ENCODE measurements around the gene R3HDM2. TPM values are rescaled to one million over a fixed set of nuclear protein-coding genes. Genes with fewer than 3 reads are reported as not detected.
"Not testable (repeated sequence)": the region's sequence is repeated elsewhere in the genome, so short reads cannot be mapped to it uniquely, and the experiment has no call there.

R3HDM2 gene
- total RNA-seq, 2 donors from 2014 or later = 47.6 to 66.5 TPM

DNA sequence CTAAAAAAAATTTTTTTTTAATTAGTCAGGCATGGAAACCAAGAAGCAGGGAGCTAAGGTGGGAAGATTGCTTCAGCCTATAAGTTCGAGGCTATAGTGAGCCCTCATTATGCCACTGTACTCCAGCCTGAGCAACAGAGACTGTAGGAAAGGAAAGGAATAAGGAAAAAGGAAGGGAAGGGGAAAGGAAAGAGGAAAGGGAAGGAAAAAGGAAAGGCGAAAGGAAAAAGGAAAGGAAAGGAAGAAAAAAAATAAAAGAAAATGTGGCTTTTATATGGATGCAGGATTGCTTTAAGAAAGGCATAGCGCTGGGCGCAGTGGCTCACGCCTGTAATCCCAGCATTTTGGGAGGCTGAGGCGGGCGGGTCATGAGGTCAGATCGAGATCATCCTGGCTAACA lies 70.4 kb downstream of the R3HDM2 start:
- DNase-seq = no peak
- no peak for ATAC-seq
- intact Hi-C loops (cut with DNase I) = no loop called here

DNA sequence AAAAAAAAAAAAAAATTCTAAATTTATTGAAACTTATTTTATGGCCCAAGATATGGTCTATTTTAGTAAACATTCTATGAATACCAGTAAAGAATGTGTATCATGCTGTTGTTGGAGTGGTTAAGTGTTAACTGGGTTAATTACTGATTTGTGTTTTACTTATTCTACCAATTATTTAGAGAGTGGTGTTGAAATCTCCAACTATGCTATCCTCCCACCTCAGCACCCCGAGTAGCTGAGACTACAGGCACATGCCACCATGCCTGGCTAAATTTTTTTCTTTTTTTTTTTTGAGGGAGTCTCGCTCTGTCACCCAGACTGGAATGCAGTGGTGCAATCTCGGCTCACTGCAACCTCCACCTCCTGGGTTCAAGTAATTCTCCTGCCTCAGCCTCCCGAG lies 72.2 kb downstream of the R3HDM2 start:
- intact Hi-C loops (cut with DNase I) = no loop called here
- no peak for DNase-seq
- ATAC-seq = no peak

DNA sequence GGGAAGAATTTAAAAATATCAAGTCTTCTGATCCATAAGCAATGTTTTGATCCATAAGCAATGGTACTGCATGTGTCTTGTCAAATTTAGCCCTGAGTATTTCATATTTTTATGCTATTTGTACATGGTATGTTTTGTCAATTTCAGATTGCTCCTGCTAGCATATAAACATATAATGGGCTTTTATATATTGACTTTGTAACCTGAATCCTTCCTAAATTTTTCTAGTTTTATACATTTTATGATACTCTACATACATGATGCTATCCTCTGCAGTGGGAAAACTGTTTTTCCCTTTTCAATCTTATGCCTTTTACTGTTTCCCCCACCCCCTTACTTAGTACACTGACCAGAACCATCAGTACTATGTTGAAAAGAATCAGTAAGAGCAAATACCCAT lies 75.1 kb downstream of the R3HDM2 start:
- ATAC-seq (no peak), DNase-seq (no peak)
- intact Hi-C loops (cut with DNase I) = no loop called here

DNA sequence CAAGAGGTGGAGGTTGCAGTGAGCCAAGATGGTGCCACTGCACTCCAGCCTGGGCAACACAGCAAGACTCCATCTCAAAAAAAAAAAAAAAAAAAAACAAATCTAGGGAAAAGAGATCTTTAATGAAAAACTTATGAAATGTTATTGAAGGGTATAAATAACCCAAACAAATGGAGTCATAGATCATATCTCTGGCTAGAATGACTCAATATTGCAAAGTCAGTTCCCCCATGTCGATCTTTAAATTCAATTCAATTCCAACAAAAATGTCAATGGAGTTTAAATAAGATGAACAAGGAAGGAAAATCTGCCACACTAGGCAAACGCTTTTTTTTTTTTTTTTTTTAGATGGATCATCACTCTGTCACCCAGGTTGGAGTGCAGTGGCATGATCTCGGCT lies 78.7 kb downstream of the R3HDM2 start:
- no peak for ATAC-seq
- intact Hi-C loops (cut with DNase I) = no loop called here
- no peak for DNase-seq

DNA sequence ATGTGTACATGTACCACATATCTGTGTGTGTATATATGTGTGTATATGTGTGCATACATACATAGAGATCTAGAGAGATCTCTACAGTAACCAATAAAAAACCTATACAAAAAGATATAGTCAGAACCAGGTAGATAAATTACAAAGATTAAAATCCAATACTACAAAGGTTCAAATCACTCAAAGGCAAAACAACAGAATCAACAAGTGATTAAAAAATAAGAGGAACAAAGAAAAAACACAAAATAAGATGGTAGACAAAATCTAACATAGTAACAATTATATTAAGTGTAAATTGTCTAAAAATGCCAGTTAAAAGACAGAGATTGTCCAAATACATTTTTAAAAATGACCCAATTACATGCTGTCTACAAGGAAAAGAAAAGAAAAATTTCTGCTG lies 83.6 kb downstream of the R3HDM2 start:
- DNase-seq = no peak
- intact Hi-C loops (cut with DNase I) = no loop called here

DNA sequence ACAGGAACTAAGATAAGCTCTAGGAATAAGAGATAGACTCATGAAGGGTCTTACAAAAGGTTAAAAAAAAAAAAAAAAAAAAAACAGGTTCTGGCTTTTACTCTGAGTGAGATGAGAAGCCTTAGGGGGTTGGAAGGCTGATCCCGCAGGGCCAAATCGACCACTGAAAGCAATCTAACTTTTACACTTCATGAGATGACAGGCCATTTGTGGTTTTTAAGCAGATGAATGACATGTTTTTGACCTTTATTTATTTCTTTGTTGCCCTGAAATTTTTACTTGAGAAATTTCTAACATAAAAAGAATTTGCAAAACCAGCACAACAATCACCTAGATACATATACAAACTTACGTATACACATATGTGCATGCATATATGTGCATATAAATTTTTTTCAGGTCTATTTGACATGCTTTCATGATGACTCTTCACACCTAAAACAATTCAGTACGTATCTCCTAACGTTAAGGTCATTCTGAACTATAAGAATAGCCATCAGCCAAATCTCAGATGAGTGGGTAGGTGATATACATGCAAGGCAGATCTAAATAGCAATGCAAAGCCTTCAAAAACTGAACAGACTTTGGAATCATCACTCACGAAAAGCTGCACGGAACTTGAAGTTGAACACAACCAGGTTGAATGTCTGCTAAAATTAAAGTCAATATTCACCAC lies 87.0 kb downstream of the R3HDM2 start:
- intact Hi-C loops (cut with DNase I) = no loop called here
- DNase-seq = no peak
- ATAC-seq = no peak

More for the DNA sequence above, 83.6 kb downstream of the R3HDM2 start:
- no peak for ATAC-seq

DNA sequence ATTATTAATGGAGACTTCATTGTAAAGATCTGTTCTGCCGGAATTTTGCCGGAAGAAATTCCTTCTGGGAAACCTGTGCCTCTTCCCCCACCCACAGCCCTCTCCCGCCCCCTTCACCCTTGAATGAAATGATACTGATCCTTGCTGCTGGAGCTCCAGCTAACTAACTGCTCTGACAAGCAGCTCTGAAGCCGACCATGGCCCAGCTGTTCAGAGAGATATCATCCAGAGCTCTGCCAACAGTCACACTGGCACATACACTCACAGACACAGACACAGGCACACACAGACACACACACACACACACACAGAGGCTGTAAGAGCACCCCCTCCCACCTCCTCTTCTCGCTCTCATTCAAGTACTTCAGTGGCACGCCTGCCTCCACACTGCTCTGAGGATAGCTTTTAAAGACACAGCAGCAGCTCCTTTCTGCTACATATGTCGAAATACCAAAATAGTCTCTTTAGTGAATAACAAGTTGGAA lies 88.6 kb downstream of the R3HDM2 start:
- DNase-seq = peak; percentile 28
- intact Hi-C loops (cut with DNase I) = no loop called here
- ATAC-seq = peak; percentile 72 to 82

DNA sequence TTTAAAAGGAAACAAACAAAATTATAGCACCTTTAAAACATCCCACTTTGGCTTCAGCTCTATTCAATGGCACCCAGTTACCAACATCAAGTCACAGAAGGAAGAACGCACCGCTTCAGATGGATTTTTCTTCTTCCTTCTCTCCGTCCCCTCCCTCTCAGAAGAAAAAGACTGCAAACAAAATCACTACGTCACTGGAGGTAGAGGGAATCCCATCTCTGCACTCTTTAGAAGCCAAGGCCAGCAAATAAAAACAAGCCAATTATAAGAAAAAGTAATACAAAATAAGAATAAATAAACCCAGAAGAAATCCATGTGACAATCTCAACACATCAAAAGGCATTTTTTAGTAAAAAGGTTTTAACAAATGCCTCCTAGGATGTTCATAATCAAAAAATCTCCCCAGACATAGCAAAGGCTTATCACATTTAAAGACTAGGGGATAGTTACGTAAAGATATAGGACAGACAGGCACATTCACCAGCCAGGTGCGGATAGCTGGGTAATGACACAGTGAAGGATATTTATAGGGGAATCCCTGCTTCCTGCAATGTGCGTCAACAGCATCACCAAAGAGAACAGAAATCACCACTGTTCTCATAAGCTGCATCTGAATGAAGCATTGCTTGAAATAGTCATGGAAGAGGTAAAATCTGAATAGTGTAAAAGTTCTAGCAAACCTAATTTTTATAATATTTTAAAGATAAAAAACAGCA lies 89.4 kb downstream of the R3HDM2 start:
- intact Hi-C loops (cut with DNase I) = no loop called here
- no peak for ATAC-seq
- no peak for DNase-seq

DNA sequence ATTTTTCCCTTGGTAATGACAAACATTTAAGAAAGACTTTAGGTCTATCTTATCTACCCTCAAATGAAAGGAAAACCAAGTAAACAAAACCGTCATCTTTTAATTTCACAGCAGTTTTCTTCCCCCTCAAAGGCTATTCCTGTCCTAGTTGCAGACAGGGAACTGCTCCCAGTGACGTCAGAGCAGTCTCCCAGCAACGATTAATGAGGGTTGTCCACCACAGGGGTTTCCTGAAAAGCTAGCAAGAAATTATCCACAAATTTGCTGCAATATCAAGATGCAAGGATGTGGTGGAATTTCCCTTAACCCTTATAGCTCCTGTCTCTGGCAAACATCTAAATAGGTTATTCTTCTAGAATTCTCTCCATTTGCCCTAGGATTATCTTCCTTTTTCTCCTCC lies 90.7 kb downstream of the R3HDM2 start:
- intact Hi-C loops (cut with DNase I) = no loop called here
- peak; percentile 76 for DNase-seq
- peak; percentile 79 to 81 for ATAC-seq

DNA sequence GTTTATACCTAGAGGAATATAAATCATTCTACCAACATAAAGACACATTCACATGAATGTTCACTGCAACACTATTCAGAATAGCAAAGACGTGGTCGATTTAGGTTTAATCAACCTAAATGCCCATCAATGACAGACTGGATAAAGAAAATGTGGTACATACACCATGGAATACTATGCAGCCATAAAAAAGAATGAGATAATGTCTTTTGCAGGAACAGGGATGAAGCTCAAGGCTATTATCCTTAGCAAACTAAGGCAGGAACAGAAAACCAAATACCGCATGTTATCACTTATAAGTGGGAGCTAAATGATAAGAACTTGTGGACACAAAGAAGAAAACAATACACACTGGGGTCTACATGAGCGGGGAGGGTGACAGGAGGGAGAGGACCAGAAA lies 94.5 kb downstream of the R3HDM2 start:
- ATAC-seq; DNase-seq; intact Hi-C loops (cut with DNase I): not testable (repeated sequence)

DNA sequence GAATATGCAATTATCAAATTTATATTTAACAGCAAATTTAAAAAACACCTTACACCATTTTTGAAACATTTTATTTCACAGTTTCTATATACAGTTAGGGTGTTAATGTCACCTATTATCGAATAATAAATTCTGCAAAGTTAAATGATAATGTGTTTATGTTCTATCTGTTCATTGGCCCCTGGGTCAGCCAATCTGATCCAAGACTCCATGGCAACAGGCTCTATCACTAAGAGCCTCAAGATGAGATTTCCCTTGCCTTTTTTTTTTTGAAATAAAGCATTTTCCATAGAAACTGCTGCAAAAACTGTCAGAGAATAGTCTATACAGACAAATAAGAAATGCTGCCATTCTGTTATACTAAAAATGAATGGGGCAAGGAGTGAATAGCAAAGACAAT lies 96.6 kb downstream of the R3HDM2 start:
- ATAC-seq (no peak), DNase-seq (no peak)
- intact Hi-C loops (cut with DNase I) = no loop called here

DNA sequence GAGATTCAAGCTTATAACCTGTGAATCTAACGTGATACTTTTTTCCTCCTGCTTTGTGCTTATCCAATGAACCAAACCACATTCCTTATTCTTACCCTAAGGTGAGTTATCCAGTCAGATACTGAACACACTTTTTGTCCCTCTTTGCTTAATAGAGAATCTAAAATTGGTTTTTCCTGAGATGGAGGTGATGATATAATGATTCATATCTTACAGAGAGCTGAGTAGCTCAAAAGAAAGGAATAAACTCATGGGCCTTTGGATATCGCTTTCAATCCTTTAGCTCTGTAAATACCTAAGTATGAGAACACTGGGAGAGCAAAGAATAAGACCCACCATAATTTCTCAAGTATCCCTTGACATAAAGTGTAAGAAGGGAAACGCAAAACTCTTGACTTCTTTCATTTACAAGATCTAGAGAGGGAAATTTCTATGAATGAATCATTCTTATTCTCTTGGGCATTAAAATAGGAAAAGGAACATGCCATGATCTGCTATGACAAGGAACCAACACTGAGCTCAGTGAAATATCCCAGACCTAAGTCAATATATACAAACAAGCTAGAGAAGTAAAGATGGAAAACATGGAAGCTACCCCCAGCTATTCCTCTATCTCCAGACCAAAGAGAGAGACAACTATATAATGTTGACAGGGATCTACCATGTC lies 98.1 kb downstream of the R3HDM2 start:
- DNase-seq (no peak), ATAC-seq (no peak)
- intact Hi-C loops (cut with DNase I) = no loop called here

DNA sequence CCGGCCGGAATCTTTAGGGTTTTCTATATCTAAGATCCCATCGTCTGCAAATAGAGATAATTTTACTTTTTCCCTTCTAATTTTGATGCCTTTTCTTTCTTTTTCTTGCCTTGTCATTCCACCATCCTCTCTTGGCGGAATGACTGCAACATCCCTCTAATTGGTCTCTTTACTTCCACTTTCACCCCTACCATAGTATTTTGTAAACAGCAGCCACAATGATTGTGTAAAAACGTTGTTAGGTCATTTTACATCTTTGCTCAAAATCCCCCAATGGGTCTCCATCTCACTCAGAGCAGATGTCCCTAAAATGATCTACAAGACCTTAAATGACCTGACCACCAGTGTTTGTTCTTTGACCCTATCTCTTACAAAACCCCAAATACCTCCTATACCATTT lies 99.9 kb downstream of the R3HDM2 start:
- ATAC-seq (no peak), DNase-seq (no peak)
- intact Hi-C loops (cut with DNase I) = no loop called here

DNA sequence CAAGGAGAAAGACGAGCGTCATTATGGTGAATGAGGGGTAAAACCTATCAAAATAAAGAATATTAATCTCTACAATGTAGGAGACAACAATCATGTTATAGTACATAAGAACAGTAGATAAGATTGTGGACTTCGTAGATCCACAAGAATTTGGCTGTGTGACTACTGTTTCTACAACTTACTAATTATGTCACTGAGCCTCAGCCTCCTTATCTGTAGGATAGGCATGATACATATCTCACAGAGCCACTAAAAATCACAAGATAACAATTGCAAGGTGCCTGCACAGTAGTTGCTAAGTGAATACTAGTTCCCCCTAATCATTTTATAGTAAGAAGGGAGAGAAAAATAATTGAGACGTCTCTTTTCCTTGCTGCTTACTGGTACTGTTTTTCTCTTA lies 101.6 kb downstream of the R3HDM2 start:
- ATAC-seq (no peak), DNase-seq (no peak)
- intact Hi-C loops (cut with DNase I) = no loop called here

DNA sequence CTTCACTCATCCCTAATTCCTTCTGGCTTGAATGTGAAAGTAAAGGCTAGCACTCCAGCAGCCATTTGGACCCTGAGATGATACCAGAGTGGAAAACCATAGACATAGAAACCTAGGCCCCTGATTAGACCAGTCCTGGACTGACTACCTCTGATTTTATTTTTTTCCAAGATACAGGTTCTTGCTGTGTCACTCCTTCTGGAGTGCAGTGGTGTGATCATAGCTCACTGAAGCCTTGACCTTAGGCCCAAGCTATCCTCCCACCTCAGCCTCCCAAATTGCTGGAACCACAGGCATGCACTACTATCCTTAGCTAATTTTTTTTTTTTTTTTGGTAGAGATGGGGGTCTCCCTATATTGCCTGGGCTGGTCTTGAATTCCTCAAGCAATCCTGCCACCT lies 105.4 kb downstream of the R3HDM2 start:
- DNase-seq (no peak), ATAC-seq (no peak)
- intact Hi-C loops (cut with DNase I) = no loop called here

DNA sequence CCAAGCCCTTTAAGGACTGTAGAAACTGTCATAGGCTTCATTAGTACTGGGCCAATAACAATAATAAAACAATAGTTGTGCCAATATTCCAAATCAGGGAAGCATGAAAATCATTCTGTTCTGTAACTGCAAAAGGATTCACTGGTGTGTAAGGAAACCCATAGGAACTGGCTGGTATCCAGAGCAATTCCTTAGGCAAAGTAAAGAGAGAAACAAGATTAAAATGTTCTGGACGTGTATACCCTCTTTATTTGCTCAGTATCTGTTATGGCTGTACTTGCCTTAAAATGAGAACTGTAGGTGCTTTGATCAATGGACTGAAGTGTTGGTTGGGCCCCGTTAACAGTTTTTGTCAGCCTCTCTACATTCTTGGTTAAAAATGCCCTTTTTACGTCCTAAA lies 107.4 kb downstream of the R3HDM2 start:
- intact Hi-C loops (cut with DNase I) = no loop called here
- no peak for ATAC-seq
- no peak for DNase-seq

DNA sequence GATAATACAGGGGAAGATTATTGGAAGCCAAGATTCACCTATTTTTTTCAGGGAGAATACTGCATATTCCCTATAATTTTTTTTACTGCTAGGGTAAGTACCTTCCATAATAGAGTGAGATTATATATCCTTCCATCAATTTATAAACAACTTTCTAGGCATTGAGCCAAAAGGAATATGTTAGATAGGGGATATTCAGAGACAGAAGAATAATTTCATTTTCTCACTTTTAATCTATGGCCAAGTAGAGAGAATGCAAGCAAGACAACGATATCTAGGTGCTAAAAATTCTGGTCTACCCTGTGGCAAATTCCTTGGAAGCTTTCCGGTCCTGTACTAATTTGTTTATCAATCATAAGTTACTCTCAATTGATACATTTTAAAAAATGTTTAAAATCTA lies 110.2 kb downstream of the R3HDM2 start:
- intact Hi-C loops (cut with DNase I) = no loop called here
- ATAC-seq (no peak), DNase-seq (no peak)

DNA sequence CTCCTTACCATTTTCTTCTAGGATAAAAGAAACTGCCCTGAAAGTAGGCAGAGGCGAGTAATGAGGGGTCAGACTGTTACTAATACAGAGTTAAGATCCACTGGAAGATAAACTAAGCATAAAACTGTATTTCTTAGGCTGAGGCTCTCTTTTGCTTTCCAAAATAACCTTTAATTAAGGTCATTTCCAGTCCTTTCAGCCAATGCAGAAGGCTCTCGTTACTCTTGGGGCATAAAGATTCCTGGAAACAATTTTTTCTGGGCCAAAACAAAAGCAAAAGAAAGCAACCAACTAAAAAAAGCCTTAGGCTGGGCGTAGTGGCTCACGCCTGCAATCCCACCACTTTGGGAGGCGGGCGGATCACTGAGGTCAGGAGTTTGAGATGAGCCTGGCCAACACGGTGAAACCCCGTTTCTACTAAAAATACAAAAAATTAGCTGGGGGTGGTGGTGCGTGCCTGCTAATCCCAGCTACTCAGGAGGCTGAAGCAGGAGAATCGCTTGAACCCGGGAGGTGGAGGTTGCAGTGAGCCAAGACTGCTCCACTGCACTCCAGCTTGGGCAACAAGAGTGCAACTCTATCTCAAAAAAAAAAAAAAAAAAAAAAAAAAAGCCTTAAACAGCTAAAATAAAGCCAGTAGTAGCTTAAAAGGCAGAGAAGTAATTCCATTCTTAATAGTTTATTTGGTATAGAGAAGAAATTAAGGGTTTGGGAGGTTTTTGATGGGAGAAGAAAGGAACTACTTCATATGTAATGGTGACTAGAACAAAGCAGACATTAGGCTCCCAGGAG lies 111.0 kb downstream of the R3HDM2 start:
- ATAC-seq (no peak), DNase-seq (no peak)
- intact Hi-C loops (cut with DNase I) = no loop called here

DNA sequence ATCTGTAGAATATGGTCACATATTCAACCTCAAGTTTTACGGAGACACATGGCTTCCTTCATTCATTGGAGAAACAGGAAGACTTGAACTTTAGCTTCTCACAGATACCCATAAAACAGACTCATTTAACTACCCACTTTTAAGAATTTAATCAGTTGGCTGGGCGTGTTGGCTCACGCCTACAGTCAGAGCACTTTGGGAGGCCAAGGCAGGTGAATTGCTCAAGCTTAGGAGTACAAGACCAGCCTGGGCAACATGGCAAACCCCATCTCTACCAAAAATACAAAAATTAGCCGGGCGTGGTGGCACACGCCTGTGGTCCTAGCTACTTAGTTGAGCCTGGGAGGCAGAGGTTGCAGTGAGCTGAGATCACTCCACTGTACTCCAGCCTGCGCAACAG lies 115.2 kb downstream of the R3HDM2 start:
- ATAC-seq (no peak), DNase-seq (no peak)
- intact Hi-C loops (cut with DNase I) = no loop called here

DNA sequence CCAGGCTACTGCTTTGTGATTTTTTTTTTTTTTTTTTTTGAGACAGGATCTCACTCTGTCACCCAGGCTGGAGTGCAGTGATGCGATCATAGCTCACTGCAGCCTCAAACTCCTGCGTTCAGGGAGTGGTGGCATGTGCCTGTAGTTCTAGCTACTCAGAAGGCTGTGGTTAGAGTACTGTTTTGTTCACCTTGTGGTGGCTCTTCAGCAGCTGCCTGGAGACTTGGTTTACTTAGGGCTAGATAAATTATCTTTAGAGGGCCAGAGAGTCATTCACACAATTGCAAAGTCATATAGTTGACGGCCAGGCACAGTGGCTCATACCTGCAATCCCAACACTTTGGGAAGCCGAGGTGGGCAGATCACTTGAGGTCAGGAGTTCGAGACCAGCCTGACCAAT lies 118.6 kb downstream of the R3HDM2 start:
- intact Hi-C loops (cut with DNase I); ATAC-seq; DNase-seq: not testable (repeated sequence)
